Measurements from ENCODE around the gene ACSF2. TPM values are rescaled to one million over a fixed set of nuclear protein-coding genes. Genes with fewer than 3 reads are reported as not detected.
A peak's percentile ranks its signal among the peaks of the same experiment; 100 is the strongest.

ACSF2 gene
- total RNA-seq, 4 donors from 2014 or later: 165 to 460 (median 190) TPM

DNA sequence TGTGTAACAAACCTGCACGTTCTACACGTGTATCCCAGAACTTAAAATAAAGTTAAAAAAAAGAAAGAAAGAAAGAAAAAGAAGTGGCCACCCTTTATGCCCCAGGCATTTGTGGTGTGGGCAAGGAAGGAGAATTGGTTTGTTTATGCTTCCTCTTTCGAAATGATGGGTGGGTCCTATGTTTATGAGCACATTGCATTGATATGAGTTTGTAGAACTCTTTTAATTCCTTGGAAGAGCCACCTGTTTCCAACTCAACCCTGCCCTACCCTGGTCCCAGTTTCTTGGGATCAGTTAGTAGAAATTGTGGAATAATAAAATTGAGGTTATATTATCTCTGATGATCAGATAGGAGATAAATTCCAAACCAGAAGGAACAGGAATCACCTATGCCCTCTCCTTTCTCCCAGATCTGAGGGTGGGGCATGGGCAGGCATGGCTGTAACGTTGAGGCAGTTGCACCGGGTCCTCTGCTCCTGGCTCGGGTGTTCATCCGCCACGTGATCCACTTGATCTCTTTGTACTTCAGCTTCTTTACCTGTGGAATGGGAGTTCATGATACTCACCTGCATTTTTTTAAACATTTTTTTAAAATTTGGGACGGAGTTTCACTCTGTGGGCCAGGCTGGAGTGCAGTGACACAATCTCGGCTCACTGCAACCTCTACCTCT, 26.7 kb downstream of the ACSF2 start:
- in situ Hi-C loops (cut with MboI; ENCODE audit: low pct_ligation_motif_present in 1 of 4, low pct_unique_long_range_greater_than_20kb in 1 of 4, low sequenced_read_pairs in 3 of 4) (no loop called here), intact Hi-C loops (cut with DNase I; ENCODE audit: low total_unique reads) (no loop called here)
- Histone ChIP-seq H3K9me3 (no peaks in the 10 kb centered on the region), H3K27ac (peak overlapping the region; percentile 82 to 86 (median 84)), H3K27me3 (no peaks in the 10 kb centered on the region), H3K4me1 (peaks cover 7 to 76% (median 39%) of the 10 kb centered on the region in 4 donors), H3K4me3 (no peak overlapping the region), H3K36me3 (no peaks in the 10 kb centered on the region)
- 35 to 47% methylated on average over 7 to 10 of the region's 10 CpGs for WGBS, 2 donors (ENCODE audit: low coverage in 1 of 2)
- peak; percentile 82 for DNase-seq
- TF ChIP-seq POLR2AphosphoS5 (IDR thresholded peaks at IDR 0.05) (peak in 2 of 3 donors; percentile 5 to 63), EP300 (IDR thresholded peaks at IDR 0.05; ENCODE audit: low read depth) (no peak), POLR2A (IDR thresholded peaks at IDR 0.05) (no peak)
- TF ChIP-seq, protein P1, sequence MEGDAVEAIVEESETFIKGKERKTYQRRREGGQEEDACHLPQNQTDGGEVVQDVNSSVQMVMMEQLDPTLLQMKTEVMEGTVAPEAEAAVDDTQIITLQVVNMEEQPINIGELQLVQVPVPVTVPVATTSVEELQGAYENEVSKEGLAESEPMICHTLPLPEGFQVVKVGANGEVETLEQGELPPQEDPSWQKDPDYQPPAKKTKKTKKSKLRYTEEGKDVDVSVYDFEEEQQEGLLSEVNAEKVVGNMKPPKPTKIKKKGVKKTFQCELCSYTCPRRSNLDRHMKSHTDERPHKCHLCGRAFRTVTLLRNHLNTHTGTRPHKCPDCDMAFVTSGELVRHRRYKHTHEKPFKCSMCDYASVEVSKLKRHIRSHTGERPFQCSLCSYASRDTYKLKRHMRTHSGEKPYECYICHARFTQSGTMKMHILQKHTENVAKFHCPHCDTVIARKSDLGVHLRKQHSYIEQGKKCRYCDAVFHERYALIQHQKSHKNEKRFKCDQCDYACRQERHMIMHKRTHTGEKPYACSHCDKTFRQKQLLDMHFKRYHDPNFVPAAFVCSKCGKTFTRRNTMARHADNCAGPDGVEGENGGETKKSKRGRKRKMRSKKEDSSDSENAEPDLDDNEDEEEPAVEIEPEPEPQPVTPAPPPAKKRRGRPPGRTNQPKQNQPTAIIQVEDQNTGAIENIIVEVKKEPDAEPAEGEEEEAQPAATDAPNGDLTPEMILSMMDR (IDR thresholded peaks at IDR 0.05): no peak

DNA sequence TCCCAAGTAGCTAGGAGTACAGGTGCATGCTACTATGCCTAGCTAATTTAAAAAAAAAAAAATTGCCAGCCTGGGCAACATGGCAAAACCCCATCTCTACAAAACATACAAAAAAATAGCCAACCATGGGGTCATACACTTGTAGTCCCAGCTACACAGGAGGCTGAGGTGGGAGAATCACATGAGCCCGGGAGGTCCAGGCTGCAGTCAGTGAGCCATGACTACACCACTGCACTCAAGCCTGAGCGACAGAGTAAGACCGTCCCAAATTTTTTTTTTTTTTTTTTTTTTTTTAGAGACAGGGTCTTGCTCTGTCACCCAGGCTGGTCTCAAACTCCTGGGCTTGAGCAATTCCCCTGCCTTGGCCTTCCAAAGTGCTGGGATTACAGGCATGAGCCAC, 27.9 kb downstream of the ACSF2 start:
- 75 to 87% methylated on average over 3 of the region's 3 CpGs for WGBS, 2 donors (ENCODE audit: low coverage in 1 of 2)
- H3K4me3 ChIP-seq: no peak overlapping the region
- intact Hi-C loops (cut with DNase I; ENCODE audit: low total_unique reads): no loop called here
- peak overlapping the region; percentile 82 to 86 (median 84) for H3K27ac ChIP-seq
- no peaks in the 10 kb centered on the region for H3K27me3 ChIP-seq
- TF ChIP-seq, protein P1 (IDR thresholded peaks at IDR 0.05): no peak
- TF ChIP-seq POLR2A (IDR thresholded peaks at IDR 0.05) (no peak), POLR2AphosphoS5 (IDR thresholded peaks at IDR 0.05) (no peak), EP300 (IDR thresholded peaks at IDR 0.05; ENCODE audit: low read depth) (no peak)
- H3K9me3 ChIP-seq: no peaks in the 10 kb centered on the region
- in situ Hi-C loops (cut with MboI; ENCODE audit: low pct_ligation_motif_present in 1 of 4, low pct_unique_long_range_greater_than_20kb in 1 of 4, low sequenced_read_pairs in 3 of 4): no loop called here
- no peaks in the 10 kb centered on the region for H3K36me3 ChIP-seq
- H3K4me1 ChIP-seq: peaks cover 5 to 79% (median 39%) of the 10 kb centered on the region in 4 donors
- no peak for DNase-seq

DNA sequence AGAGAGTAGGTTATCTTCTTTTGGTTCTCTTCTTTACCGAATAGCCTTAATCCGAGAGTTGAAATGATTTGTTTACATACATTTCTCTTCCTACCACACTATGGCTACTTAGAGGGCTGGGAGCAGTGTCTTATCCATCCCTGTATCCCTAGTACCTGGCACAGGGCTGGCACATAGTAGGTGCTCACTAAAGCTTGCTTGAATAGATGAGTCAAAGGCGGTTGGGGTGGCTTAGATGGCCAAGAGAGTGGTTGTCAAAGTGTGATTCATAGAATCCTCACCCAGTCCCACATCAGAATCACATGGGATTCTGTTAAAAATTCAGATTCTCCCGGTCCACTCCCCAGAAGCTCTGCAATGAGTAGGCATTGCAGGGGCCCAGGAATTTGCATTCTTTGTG, 31.6 kb downstream of the ACSF2 start:
- TF ChIP-seq POLR2A (IDR thresholded peaks at IDR 0.05) (no peak), EP300 (IDR thresholded peaks at IDR 0.05; ENCODE audit: low read depth) (no peak), POLR2AphosphoS5 (IDR thresholded peaks at IDR 0.05) (no peak)
- TF ChIP-seq, protein P1 (IDR thresholded peaks at IDR 0.05): no peak
- no peaks in the 10 kb centered on the region for H3K9me3 ChIP-seq
- WGBS, 2 donors (ENCODE audit: low coverage in 1 of 2): 97 to 100% methylated on average over 1 to 4 of the region's 4 CpGs
- intact Hi-C loops (cut with DNase I; ENCODE audit: low total_unique reads): no loop called here
- peak overlapping the region in 3 of 4 donors; percentile 8 to 54 (median 34) for H3K27ac ChIP-seq
- no peak for DNase-seq
- no peaks in the 10 kb centered on the region for H3K27me3 ChIP-seq
- no peak overlapping the region for H3K4me3 ChIP-seq
- in situ Hi-C loops (cut with MboI; ENCODE audit: low pct_ligation_motif_present in 1 of 4, low pct_unique_long_range_greater_than_20kb in 1 of 4, low sequenced_read_pairs in 3 of 4): no loop called here
- H3K4me1 ChIP-seq: peaks cover 0 to 65% (median 23%) of the 10 kb centered on the region in 4 donors
- H3K36me3 ChIP-seq: no peaks in the 10 kb centered on the region

DNA sequence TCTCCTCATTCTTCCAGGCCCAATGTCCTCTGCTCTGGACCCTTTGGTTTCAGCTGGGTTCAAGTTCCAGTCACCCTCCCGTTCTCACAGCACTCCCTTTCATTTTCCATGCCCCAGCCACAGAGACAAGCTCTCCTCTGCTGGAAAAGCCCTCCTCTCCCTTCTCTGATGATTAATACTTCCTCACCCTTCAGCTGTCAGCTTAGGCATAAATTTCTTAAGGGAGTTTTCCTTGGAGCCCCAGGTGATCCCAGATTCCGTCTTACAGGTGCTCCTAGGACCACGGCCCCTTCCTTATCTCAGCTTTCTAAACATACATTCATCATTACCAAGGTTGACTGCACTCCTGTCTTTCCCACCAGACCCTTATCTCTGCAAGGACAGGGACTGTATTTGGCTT, 32.3 kb downstream of the ACSF2 start:
- TF ChIP-seq, protein P1 (IDR thresholded peaks at IDR 0.05): no peak
- no peaks in the 10 kb centered on the region for H3K27me3 ChIP-seq
- H3K36me3 ChIP-seq: no peaks in the 10 kb centered on the region
- H3K9me3 ChIP-seq: no peaks in the 10 kb centered on the region
- peak overlapping the region in 2 of 4 donors; percentile 26 to 38 for H3K27ac ChIP-seq
- intact Hi-C loops (cut with DNase I; ENCODE audit: low total_unique reads) (no loop called here), in situ Hi-C loops (cut with MboI; ENCODE audit: low pct_ligation_motif_present in 1 of 4, low pct_unique_long_range_greater_than_20kb in 1 of 4, low sequenced_read_pairs in 3 of 4) (no loop called here)
- 67 to 85% methylated on average over 3 of the region's 3 CpGs for WGBS, 2 donors (ENCODE audit: low coverage in 1 of 2)
- DNase-seq: no peak
- H3K4me3 ChIP-seq: no peak overlapping the region
- peaks cover 0 to 59% (median 17%) of the 10 kb centered on the region in 4 donors for H3K4me1 ChIP-seq
